Central memory CD4-positive, alpha-beta T cell (primary cell): Measurements from ENCODE around the gene METRNL.
"Not testable (repeated sequence)": the region's sequence is repeated elsewhere in the genome, so short reads cannot be mapped to it uniquely, and the experiment has no call there.

ENCODE experiments used
- DNase-seq: peaks from one replicate; pipeline ENCODE4 v3.0.0; 2022

Gene METRNL

DNA sequence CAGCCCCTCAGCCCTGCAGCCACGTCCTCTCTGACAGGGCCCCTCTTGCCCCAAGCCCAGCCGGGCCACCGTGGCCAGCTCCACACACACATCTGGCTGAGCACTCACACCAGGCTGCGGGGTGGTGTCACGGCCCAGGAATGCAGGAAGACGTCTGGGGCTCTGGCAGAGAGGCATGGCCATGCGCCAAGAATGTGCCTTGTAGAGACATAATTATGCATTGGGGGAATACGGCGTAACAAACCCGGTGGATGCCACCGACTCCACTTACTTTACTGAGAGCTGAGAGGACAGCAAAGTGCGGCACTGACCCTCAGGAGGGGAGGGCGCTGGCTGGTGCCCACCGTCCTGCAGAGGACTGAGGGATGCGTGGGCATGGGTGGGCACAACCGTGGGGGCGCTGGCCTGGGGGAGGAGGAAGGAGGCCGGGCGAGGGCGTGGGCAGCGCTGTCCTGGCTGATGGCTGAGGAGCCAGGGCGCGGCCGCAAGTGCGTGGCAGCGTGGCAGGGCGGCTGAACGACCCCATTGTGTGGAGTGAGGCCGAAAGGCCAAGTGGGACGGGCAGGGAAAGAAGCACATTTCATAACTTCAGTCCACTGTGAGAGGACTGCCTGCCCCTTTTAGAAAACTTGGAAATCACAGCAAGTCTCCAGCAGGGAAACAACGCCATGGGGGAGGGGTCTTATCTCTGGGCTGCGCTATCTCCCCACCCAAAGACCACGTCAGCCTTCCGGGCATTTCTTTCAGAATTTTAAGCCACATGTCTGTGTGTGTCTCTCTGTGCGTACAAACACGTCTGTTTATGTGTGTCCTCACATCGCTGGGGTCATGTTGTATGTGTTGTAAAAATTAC lies 30.6 kb downstream of the METRNL start:
- no peak for DNase-seq

GRCh38 chr17:83110735-83111134 lies 31.3 kb downstream of the METRNL start:
- DNase-seq = no peak

- DNase-seq = no peak
Measured at GRCh38 chr17:83111516-83112282, 32.3 kb downstream of the METRNL start.

DNA sequence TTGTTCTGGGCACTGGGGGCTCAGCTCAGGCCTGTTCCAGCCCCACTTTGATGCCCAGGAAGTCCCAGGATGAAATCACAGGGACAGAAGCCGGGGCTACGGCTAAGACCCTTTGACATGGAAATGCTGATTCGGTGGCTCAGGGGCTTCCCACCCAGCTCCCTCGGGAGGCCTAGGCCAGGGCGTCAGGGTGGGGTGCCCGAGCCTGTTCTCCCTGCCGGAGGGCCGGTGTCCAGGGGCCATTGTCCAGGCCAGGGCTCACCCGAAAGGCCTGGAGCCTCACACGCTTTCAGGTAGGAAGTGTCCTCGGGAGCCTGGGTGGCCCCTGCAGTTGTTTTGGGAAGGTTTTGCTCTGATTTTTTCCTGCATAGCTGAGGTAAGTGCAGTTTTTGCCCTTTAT lies 34.0 kb downstream of the METRNL start:
- DNase-seq = no peak

- no peak for DNase-seq
Measured at GRCh38 chr17:83113792-83114191, 34.4 kb downstream of the METRNL start.

DNA sequence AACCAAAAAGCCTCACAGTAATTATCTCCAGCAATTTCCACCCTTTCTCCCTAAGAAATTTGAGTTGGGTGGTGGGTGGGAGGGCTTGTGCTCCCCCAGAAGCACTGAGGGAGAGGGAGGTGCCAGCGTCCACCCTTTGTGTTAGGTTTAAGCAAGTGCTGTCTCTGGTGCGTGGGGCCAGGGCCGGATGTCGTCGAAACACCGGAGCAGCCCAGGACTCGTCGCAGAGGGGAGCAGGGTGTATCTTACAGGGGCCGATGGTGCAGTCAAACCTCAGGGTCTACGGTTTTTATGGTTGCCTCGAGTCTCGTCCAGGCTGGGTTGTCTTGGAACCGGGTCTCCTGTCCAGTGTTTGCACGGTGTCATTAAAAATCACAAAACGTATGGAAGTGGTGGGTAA lies 35.3 kb downstream of the METRNL start:
- DNase-seq = no peak

DNA sequence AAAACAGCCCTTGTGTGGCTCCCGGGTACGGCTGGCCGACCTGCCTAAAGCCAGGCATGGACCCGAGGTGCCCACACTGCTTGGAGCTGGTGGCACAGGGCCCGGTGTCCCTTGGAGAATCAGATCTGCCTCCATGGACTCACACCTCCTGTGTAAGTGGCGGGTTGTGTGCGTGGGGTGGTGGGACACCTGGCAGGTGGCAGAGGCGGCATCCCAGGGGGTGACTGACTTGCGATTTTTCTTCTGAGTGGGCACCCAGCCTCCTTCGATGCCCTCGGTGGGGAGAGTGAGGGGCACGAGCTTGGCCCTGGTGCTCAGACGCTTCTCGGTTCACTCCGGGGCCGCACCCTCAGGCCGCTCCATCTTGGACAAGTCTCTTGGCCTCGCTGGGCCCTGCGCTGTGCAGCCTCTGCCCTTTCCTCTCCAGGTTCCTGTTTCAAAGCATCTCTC lies 35.8 kb downstream of the METRNL start:
- DNase-seq = no peak

DNA sequence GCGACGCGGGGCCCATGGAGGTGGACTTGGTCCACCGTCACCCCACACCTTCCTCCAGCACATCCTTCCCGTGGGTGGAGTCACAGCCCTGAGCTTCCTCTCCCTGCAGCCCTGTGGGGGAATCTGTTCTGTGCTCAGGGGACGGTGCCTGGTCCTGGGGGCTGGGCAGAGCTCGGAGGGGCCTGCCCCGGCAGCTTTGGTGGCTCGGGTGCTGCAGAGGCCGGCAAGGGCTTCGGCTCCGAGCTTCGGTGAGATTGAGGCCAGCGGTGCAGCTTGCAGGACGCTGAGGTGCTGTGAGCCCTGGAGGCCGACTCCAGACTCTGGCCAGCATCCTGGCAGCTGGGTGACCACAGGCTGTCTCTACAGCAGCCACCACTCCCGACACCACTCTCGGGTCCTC lies 36.4 kb downstream of the METRNL start:
- no peak for DNase-seq

GRCh38 chr17:83116311-83116771 lies 36.9 kb downstream of the METRNL start:
- no peak for DNase-seq

DNA sequence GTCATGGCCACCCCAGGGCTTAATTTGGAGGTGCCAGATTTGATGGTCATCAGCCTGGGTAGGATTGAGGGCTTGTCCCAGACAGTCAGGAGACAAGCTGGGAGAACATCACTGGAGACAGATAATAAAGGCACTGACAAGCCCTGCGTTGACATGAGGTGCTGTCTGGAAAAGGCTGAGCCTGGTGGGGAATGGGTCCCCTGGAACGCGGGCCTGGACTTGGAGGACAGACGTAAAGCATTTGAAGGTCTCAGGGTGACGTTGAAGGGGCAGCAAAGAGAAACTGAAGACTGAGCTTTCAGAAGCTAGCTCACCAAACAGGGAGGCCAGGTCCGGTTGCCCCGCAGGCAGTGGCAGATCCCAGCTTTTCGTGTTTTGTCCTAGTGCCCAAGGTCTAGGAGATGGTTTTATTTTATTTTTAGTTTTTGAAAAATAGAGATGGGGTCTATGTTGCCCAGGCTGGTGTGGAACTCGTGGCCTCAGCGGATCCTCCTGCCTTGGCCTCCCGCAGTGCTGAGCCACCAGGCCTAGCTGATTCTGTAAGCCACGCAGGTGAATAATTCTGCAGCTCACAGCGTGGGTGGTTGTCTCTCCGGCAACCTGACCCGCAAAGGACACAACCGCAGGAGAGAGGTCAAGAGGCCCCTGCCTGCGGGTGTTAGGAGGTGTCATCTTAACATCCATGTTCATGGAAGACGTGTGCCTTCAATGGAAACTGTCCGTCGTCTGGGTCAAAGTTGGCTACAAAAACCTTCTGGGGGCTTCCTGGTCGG lies 37.6 kb downstream of the METRNL start:
- DNase-seq = no peak

- DNase-seq = no peak
Measured at GRCh38 chr17:83117583-83117982, 38.2 kb downstream of the METRNL start.

- DNase-seq = no peak
Measured at GRCh38 chr17:83118071-83118841, 38.8 kb downstream of the METRNL start.

DNA sequence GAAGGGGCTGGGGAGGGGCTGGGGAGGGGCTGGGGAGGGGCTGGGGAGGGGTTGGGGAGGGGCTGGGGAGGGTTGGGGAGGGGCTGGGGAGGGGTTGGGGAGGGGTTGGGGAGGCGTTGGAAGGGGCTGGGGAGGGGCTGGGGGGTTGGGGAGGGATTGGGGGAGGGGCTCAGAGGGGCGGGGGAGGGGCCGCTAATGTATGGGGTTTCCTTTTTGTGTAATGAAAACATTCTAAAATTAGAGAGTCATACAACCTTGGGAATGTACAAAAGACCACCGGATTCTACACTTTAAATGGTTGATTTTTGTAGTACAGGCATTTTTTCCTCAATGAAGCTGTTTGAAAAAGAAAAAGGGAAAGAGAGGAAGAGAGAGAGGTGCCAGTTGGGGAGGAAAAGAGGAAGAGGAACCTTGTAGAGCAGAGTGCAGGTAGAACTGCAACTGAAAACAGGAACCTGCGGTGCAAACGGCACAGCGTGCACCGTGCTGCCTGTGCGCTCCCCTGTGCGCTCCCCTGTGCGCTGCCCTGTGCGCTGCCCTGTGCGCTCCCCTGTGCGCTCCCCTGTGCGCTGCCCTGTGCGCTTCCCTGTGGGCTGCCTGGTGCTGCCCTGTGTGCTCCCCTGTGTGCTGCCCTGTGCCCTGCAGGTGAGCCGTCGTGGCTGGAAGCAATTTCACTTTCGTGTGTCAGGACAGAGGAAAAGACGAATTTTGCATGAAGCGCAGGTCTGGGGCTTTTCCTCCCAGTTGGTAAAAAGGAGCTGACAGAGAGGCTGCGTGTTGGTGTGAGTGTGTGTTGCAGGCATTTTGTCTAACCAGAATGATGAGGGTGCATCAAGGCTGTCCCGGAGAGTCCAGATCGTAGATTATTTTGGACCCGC lies 40.8 kb downstream of the METRNL start:
- DNase-seq = no peak

- DNase-seq = not testable (repeated sequence)
Measured at GRCh38 chr17:83121473-83121872, 42.1 kb downstream of the METRNL start.

DNA sequence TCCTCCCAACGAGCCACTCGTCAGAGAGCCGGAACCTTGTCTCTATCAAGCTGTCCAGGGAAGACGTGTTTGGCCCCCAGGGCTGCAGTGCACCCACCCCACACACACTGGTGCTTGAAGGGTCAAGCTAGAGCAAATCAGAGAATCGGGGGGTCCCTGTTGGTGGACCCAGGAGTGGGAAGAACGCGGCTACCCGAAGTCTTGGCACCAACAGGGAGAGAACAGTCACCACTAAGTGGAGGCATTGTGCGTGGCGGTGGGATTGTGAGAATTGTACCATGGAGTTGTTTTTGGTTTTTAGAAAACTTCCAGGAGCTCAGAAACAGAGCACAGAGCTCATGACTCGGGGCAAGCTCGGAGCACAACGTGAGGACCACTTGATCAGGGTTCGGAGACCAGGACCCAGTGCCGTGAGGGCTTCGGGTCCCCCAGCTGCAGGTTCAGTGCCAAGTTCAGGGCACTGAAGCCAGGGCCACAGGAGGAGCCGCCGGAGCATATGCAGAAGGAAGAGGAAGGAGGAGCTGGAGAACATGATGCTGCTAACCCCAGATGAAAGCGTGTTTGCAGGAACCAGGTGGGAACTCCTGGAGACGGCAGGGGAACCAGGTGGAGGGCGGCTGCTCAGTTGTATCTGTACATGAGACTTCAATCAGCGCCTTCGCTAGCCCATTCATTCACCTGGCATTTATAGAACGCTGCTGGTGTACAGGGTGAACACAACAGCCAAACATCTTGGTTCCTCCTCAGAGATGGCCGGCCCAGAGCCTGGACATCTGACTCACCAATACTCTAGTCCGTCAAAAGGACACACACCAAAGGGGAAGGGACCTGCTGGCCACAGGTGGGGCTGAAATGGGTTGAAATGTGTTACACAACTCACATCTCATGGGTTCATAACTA lies 42.8 kb downstream of the METRNL start:
- no peak for DNase-seq

DNA sequence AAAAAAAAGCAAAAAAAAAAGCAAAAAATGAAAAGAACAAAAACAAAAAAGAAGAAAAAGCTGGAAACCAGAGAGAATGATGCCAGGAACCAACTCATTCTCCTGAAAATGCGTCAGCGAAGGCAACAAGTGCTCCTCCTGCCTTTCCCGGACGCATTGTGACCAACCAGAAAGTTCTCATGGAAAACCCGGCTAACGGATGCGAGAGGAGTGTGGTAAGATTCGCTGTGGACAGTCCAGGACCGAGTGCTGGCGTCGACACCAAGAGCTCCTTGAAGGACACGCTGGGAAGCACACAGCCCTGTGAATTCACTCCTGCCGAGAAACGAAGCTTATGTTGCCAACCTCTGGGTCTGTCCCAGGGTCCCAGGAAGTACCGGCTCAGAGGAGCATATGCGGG lies 43.4 kb downstream of the METRNL start:
- DNase-seq = no peak

- peak; percentile 39 for DNase-seq
Measured at GRCh38 chr17:83123896-83124801, 44.7 kb downstream of the METRNL start.

DNA sequence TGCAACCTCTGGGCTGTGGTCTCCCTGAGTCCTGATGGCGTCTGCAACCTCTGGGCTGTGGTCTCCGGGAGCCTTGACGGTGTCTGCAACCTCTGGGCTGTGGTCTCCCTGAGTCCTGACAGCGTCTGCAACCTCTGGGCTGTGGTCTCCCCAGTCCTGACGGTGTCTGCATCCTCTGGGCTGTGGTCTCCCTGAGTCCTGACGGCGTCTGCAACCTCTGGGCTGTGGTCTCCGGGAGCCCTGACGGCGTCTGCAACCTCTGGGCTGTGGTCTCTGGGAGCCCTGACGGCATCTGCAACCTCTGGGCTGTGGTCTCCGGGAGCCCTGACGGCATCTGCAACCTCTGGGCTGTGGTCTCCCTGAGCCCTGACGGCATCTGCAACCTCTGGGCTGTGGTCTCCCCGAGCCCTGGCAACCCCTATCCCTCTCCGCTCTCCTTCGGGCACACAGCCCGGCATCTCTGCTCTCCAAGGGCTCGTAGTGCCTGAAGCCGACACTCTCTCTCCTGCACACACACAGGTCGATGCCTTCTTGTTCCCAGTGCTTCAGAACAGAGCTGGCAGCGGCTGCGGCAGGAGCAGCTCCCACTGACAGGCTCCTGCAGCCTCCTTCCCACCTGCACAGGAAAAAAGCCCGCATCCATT lies 45.6 kb downstream of the METRNL start:
- DNase-seq = peak; percentile 49
